CD4-positive, alpha-beta T cell treated with Interleukin-17A for 1 hour (primary cell): ENCODE results near the gene TCTA.
A peak's percentile ranks its signal among the peaks of the same experiment; 100 is the strongest.
"Not testable (repeated sequence)": the region's sequence is repeated elsewhere in the genome, so short reads cannot be mapped to it uniquely, and the experiment has no call there.

Experiments used
- DNase-seq: peaks from one replicate; pipeline ENCODE4 v3.0.0-alpha.2; 2020

The TCTA gene, protein sequence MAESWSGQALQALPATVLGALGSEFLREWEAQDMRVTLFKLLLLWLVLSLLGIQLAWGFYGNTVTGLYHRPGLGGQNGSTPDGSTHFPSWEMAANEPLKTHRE

DNA sequence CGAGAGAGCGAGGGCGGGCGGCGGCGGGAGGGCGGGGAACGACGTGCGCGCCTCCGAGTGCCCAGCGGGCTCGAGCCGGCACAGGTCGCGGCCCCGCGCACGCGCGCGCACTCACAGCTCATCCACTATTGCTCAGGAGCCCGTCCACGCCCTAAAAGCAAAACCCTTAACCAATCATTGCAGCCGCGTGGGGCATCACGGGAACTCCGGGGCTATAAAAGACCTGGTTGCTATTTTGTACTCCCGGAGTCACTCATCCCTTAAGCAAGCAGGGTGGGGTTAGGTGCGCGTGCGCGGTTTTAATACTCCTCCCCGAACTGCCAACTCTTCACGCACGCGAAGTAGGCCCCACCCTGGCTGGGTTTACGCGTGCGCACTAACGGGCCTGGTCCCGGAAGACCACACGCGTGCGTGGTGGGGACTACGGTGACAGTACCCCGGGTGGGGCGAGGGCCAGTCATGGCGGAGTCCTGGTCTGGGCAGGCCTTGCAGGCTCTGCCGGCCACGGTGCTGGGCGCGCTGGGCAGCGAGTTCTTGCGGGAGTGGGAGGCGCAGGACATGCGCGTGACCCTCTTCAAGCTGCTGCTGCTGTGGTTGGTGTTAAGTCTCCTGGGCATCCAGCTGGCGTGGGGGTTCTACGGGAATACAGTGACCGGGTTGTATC is at the start of gene TCTA, which contains the start of gene RHOA:
Gene TCTA (plus strand): TSS at position 456 of the 664 bp plus-strand sequence. CDS start 4 bp downstream, at position 460.
Gene RHOA (minus strand): TSS at position 9 of the 664 bp plus-strand sequence. CDS start 36,387 bp downstream, outside the sequence.
- DNase-seq = peak; percentile 100

DNA sequence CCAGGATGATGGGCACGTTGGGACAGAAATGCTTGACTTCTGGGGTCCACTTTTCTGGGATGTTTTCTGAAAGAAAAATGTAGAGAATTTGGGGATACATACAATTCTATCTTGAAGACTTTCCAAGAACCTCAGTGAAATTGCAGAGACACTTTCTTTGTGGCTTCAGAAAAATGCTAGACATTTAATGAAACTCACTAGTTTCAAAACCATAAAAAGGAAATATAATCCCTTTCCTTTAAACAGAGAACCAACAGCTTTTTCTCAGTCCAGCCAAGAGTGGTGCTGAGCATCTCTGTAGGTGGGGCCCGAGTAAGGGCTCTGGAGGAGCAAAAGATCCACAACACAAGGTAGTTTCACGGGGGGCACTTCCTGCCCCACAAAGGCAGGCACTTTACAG is 49.7 kb upstream of the TCTA start:
- no peak for DNase-seq

DNA sequence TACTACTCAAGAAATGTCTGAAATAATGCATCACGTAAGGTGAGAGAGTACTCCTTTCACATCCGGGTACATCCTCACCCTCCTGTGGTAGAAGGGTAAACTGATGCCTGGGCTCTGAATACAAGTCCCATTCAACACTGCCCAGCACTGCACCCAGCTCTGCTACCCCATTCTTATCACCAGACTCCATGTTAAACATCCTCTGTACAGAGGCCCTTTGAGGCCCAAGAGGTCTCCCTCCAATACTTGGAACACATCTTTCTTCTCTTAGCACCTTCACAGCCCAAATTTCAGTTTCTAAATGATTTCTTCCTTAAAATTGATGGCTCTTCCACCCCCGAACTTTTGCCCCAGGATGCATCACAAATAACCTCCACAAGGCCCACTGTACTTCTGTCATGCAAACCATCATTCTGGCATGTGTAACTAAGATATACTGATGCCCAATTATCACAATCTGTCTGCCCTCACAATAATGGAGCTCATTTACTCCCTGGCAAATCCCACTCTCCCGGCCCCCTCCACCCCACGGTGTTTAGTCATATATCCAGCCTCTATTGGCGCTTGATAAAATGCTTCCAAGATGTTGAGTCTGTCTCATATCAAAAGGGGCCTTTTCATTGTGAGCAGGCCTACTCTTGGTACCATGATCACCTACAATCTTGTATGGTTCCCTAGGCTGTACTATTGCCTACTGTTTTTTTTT is 41.5 kb upstream of the TCTA start:
- DNase-seq = no peak

DNA sequence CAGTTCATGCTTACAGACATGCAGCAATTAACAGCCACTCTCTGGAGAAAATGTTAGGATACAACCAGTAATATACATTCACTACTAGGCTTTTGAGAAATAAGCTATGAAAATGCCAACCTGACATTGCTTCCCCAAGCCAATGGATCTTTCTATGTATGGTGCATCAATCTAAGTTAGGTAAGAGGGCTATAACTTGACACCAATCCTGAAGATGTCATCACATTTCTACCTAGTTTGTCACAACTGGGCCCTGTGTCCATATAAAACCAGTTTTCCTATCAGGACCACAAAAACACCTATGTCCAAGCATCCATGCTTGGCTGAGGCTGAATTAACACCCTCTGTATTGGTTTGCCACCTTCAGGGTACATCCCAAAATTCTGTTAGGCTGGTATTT is 40.3 kb upstream of the TCTA start:
- no peak for DNase-seq

DNA sequence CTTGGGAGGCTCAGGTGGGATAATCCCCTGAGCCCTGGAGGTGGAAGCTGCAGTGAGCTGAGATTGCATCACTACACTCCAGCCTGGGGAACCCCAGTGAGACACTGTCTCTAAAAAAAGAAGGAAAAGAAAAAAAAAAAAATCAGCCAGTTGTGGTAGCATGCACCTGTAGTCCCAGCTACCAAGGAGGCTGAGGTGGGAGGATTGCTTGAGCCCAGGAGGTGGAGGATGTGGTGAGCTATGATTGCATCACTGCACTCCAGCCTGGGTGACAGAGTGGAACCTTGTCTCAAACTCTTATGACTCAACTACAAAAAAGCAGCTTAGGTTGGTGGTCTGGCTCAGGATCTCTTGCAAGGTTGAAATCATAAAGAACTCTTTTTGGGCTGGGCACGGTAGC is 34.7 kb upstream of the TCTA start:
- peak; percentile 47 for DNase-seq

DNA sequence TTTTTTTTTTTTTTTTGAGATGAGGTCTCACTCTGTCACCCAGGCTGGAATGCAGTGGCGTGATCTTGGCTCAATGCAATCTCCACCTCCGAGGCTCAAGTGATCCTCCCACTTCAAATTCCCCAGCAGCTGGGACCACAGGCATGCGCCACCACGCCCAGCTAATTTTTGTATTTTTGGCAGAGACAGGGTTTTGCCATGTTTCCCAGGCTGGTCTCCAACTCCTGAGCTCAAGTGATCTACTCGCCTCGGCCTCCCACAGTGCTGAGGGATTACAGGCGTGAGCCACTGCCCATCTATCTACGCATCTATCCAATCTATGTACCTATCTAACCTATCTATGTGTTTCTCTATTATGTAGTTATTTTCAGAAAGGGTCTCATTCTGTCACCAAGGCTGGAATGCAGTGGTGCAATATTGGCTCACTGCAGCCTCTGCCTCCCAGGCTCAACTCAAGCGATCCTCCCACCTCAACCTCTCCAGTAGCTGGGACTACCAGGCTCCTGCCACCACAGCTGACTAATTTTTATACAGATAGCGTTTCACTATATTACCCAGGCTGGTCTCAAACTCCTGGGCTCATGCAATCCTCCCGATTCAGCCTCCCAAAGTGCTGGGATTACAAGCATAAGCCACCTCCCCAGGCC is 33.9 kb upstream of the TCTA start:
- no peak for DNase-seq

DNA sequence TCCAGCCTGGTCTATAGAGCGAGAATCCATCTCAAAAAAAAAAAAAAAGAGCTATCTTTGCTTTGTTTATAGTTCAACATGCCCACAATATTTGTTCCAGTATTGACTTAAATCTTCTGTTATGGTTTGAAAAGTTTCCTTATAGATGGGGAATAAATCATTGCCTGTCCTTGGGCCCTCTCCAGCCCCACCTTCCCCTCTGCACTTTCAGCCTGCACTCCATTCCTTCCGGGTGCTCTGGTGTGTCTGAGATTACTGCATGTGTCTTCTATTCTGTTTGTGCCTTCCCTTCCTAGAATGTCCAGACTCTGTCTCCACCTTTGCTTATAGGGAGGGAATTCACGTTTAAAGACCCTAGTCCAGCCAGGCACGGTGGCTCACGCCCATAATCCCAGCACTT is 28.8 kb upstream of the TCTA start:
- no peak for DNase-seq

- no peak for DNase-seq
These were observed 26.6 kb upstream of the TCTA start for GRCh38 chr3:49385617-49386016.

GRCh38 chr3:49386056-49386756 is 26.0 kb upstream of the TCTA start:
- DNase-seq = no peak

DNA sequence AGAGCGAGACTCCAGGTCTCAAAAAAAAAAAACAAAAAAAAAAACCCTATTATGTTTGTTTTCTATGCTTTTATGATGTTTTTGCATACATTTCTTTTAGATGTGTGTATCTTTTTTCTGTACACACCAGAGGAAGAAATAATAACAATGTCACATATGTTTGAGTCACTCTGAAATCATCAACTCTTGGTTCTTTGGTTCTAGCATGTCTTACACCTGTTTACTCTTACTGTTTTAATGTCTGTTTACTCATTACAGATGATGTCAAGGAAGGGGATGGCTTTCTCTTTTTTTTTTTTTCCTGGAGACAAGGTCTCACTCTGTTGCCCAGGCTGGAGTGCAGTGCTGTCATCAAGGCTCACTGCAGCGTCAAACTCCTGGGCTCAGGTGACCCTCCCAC is 24.5 kb upstream of the TCTA start:
- DNase-seq = no peak

DNA sequence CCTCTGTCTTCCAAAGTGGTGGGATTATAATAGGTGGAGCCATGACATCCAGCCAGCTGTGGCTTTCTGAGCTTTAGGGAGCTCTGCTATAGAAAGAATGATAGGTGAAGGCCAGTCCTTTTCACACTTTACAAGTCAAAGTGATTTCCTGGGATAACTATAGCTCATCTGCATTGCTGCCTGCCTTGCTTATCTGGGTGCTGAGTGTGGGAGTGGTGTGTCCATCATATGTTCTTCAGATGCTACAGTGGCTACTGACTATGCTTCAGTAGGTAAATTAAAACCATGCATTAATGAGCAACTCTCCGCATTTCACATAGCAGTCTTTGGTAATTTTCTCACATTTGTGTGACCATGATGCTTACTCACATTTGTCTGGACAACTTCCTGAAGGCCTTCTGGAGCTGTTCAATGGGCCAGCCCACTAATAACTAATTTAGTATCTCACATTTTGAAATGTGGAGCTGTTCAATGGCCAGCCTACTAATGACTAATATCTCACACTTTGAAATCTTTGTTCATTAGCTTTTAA is 23.9 kb upstream of the TCTA start:
- no peak for DNase-seq

- DNase-seq = no peak
These were observed 22.9 kb upstream of the TCTA start for GRCh38 chr3:49389297-49389696.

GRCh38 chr3:49391310-49391709 is 20.9 kb upstream of the TCTA start:
- DNase-seq = not testable (repeated sequence)

- peak; percentile 32 for DNase-seq
These were observed 14.8 kb upstream of the TCTA start for GRCh38 chr3:49397470-49397869.

GRCh38 chr3:49399461-49399860 is 12.8 kb upstream of the TCTA start:
- DNase-seq = no peak

DNA sequence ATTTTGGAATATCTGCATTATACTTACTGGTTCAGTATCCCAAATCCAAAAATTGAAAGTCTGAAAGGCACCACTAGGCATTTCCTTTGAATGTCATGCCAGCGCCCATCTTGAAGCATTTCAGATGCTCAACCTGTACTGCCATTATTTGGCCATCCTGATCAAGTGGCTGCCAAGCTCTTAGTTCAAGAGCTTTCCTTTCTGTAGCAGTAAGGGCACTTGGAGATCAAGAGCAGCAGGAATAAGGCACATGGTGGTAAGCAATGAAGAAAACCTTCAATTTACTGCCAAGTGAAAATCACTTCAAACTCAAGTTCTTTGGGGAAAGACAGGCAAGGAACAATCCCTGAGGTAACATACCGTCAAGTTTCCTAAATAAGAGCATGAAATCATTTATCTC is 10.5 kb upstream of the TCTA start:
- no peak for DNase-seq

DNA sequence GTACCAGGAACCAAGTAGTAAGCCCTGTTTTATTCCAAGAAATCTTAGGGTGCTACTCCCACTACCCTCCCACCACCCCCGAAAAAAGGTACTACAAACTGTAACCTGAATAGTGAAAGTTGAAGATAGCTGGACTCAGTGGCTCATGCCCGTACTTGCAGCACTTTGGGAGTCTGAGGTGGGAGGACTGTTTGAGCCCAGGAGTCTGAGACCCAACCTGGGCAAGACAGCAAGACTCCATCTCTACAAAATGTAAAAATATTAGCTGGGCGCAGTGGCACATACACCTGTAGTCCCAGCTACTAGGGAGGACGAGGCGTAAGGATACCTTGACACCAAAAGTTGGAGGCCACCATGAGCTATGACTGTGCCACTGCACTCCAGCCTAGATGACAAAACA is 8.3 kb upstream of the TCTA start:
- DNase-seq = no peak

DNA sequence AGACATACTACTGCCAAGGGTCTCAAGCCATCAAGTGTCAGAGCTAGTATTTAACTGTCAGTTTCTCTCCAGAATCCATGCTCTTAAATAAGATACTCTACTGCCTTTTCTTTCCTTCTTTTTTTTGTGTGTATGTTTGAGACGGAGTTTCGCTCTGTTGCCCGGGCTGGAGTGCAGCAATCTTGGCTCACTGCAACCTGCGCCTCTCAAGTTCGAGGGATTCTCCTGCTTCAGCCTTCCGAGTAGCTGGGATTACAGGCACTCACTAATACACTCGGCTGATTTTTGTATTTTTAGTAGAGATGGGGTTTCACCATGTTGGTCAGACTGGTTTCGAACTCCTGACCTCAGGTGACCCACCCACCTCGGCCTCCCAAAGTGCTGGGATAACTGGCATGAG is 6.7 kb upstream of the TCTA start:
- DNase-seq = not testable (repeated sequence)

GRCh38 chr3:49406571-49407565 is 5.4 kb upstream of the TCTA start:
- DNase-seq = no peak

DNA sequence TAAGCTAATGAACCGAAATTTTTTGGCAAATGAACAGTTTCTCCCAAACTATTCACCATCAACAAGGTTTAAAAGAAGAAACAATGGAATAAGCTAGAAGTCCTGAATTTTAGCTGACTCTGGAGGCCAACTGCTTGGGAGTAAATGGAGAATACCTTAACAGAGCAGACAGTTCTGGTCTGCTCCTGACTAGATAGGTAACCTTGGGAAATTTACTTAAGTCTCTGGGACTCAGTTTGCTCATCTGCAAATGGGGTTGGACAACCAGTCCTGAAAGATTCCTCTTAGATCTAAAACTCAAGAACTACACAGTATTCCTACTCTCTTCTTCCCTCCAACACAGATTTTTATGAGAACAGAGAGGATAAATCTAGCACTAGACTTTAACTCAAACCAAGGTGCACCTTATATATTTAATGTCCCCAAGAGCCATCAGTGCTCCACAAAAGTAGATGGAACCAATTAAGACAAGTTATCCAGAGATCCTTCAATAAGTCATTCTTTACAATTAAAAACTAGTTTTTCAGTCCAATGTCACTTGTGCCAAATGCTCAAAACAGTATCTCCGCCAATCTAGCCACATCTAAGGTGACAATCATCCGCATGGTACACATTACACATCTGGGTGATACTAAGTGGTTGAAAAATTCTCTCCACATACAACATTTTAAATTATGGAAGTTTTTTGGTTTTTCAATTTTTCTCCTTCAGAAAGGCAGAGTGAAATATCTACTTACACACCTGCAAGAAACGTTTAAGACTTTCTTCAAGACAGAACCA is 2.0 kb upstream of the TCTA start:
- peak; percentile 55 for DNase-seq
